Activated T-cell treated with anti-CD3 and anti-CD28 coated beads, Interleukin-2, amount 50 U/mL, for 1 hour (primary cell): ENCODE results near the gene MED31.
A peak's percentile ranks its signal among the peaks of the same experiment; 100 is the strongest.
"Not testable (repeated sequence)": the region's sequence is repeated elsewhere in the genome, so short reads cannot be mapped to it uniquely, and the experiment has no call there.

ENCODE experiments used
- DNase-seq: peaks from one replicate; pipeline ENCODE4 v3.0.0-alpha.2; 2020

Gene MED31

GRCh38 chr17:6676802-6677157 lies 25.4 kb upstream of the MED31 start:
- no peak for DNase-seq

- DNase-seq: no peak
These were observed 23.9 kb upstream of the MED31 start for GRCh38 chr17:6675201-6675825.

GRCh38 chr17:6674586-6674985 lies 23.2 kb upstream of the MED31 start:
- no peak for DNase-seq

- DNase-seq: no peak
These were observed 20.0 kb upstream of the MED31 start for GRCh38 chr17:6671431-6671830.

GRCh38 chr17:6670999-6671398 lies 19.6 kb upstream of the MED31 start:
- DNase-seq: no peak

- no peak for DNase-seq
These were observed 19.2 kb upstream of the MED31 start for GRCh38 chr17:6670571-6670970.

GRCh38 chr17:6669479-6670212 lies 18.2 kb upstream of the MED31 start:
- no peak for DNase-seq

- DNase-seq: no peak
These were observed 17.5 kb upstream of the MED31 start for GRCh38 chr17:6668727-6669425.

- DNase-seq: no peak
These were observed 16.8 kb upstream of the MED31 start for GRCh38 chr17:6668219-6668618.

GRCh38 chr17:6667516-6667915 lies 16.1 kb upstream of the MED31 start:
- no peak for DNase-seq

GRCh38 chr17:6666557-6666956 lies 15.2 kb upstream of the MED31 start:
- DNase-seq: no peak

- DNase-seq: peak; percentile 47
These were observed 14.7 kb upstream of the MED31 start for GRCh38 chr17:6666077-6666521.

- not testable (repeated sequence) for DNase-seq
These were observed 11.8 kb upstream of the MED31 start for GRCh38 chr17:6663200-6663599.

GRCh38 chr17:6661464-6661848 lies 10.1 kb upstream of the MED31 start:
- DNase-seq: no peak

- no peak for DNase-seq
These were observed 9.5 kb upstream of the MED31 start for GRCh38 chr17:6660805-6661463.

GRCh38 chr17:6660101-6660500 lies 8.7 kb upstream of the MED31 start:
- DNase-seq: no peak

GRCh38 chr17:6658411-6658810 lies 7.0 kb upstream of the MED31 start:
- DNase-seq: not testable (repeated sequence)

- no peak for DNase-seq
These were observed 6.4 kb upstream of the MED31 start for GRCh38 chr17:6657633-6658287.

GRCh38 chr17:6656797-6657632 lies 5.6 kb upstream of the MED31 start:
- DNase-seq: peak; percentile 74

- not testable (repeated sequence) for DNase-seq
These were observed 4.4 kb upstream of the MED31 start for GRCh38 chr17:6655732-6656361.
